ENCODE measurements around the gene GABPB1.
A peak's percentile ranks its signal among the peaks of the same experiment; 100 is the strongest.
"Not testable (repeated sequence)": the region's sequence is repeated elsewhere in the genome, so short reads cannot be mapped to it uniquely, and the experiment has no call there.

The GABPB1 gene

GRCh38 chr15:50354838-50355618, at the start of gene GABPB1:
GABPB1 (minus strand) TSS chr15:50355198; CDS start chr15:50309798, 45,400 bp downstream.
- DNase-seq (ENCODE audit: low spot score): peak; percentile 97

DNA sequence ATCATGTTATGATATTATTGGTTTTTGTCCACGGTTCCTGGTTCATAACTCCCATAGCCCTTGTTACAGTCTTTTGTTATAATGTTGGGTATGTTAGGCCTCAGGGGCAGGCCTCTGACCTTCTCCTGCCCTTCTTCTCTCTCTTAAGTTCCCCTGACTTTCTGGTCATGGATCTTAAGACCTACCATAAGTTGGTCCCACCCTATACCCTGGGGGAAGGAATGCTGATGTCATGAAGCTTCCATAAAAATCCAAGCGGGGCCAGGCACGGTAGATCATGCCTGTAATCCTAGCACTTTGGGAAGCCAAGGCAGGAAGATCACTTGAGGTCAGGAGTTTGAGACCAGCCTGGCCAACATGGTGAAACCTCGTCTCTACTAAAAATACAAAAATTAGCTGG, 36.6 kb upstream of the GABPB1 start:
- DNase-seq (ENCODE audit: low spot score): not testable (repeated sequence)

GRCh38 chr15:50390554-50391264, 35.7 kb upstream of the GABPB1 start:
- DNase-seq (ENCODE audit: low spot score): no peak

- not testable (repeated sequence) for DNase-seq (ENCODE audit: low spot score)
These were observed 27.4 kb upstream of the GABPB1 start for GRCh38 chr15:50382408-50382807.

GRCh38 chr15:50381438-50381837, 26.4 kb upstream of the GABPB1 start:
- DNase-seq (ENCODE audit: low spot score): no peak

DNA sequence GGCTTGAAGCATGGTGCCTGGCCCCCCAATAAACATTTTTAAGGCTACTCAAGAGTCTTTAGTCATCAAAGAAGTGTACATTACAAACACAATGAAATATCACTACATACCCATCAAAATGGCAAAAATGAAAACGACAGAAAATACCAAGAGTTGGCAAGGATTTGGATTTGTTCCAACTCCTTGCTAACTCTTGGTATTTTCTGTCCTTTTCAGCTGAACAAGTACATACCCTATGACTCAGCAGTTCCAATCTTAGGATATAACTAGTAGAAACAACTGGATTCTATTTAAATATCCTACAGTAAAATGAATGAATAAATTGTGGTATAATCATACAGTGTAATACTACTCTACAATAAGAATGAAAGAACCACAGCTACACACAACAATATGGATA, 25.1 kb upstream of the GABPB1 start:
- no peak for DNase-seq (ENCODE audit: low spot score)

DNA sequence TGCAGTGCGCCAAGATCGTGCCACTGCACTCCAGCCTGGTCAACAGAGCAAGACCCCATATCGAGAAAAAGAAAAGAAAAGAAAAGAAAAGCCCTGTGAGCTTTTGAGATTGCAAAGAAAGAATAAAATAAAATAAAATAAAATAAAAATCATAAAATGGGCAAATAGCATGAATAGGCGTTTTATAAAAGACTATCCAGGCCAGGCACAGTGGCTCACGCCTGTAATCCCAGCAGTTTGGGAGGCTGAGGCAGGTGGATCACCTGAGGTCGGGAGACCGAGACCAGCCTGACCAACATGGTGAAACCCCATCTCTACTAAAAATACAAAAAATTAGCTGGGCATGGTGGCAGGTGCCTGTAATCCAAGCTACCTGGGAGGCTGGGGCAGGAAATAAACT, 24.4 kb upstream of the GABPB1 start:
- not testable (repeated sequence) for DNase-seq (ENCODE audit: low spot score)

DNA sequence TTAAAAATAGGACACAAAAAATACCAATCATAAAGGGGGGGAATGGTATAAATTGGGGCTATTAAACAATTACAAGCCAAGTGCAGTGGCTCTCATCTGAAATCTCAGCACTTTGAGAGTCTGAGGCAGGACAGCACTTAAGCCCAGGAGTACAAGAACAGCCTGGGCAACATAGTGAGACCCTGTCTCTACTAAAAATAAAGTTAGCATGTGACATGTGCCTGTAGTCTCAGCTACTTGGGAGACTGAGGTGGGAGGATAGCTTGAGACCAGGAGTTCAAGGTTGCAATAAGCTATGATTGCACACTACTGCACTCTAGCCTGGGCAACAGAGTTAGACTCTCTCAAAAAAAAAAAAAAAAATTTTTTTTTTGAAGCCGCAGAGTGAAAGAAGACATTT, 23.8 kb upstream of the GABPB1 start:
- DNase-seq (ENCODE audit: low spot score): no peak

- DNase-seq (ENCODE audit: low spot score): no peak
These were observed 23.1 kb upstream of the GABPB1 start for GRCh38 chr15:50377867-50378751.

- DNase-seq (ENCODE audit: low spot score): not testable (repeated sequence)
These were observed 14.6 kb upstream of the GABPB1 start for GRCh38 chr15:50369564-50369963.

- DNase-seq (ENCODE audit: low spot score): no peak
These were observed 11.0 kb upstream of the GABPB1 start for GRCh38 chr15:50365971-50366370.

DNA sequence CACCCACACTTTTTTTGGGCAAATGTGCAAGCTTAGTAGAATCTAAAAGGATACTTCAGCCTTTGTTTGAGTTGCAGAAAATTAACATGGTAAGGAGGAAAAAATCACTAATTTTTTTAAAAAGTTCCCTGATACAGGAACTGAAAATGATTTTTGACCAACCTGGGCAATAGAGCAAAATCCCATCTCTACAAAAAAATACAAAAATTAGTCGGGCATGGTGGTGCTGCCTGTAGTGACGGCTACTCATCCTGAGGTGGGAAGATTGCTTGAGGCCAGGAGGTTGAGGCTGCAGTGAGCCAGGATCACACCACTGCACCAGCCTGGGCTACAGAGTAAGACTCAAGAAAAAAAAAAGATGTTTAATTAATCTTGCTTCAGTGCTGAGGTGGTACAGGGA, 10.6 kb upstream of the GABPB1 start:
- no peak for DNase-seq (ENCODE audit: low spot score)

DNA sequence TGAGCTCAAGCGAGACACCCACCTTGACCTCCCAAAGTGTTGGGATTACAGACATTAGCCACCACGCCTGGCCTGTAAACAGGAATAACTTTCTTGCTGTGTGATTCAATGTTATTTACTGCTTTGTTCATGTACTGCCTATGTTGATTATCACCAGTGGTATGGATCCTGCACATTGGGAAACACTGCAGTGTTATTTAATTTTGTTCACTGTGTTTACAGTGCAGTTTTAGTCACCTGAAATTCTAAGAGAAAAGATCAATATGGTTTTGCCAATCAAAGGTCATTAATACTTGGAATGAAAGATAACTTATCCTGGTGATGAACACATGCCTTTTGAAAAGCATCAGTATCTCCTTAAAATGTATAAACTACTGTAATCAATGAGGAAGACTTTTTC, 8.6 kb upstream of the GABPB1 start:
- DNase-seq (ENCODE audit: low spot score): no peak

DNA sequence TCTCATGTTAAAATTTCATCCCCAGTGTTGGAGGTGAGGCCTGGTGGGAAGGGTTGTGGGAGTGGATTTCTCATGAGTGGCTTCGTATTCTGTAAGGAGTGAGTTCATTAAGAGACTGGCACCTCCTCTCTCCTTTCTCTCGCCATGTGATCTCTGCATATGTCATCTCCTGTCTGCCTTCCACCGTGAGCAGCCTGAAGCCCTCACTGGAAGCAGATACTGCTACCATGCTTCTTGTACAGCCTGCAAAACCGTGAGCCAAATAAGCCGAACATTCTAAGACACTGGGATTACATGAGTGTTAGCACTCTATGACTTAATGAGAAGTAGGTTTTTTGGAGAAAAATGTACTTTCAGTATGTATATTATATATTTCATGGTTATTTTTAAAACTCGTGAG, 6.8 kb upstream of the GABPB1 start:
- no peak for DNase-seq (ENCODE audit: low spot score)

GRCh38 chr15:50358845-50359244, 3.8 kb upstream of the GABPB1 start:
- peak; percentile 43 for DNase-seq (ENCODE audit: low spot score)

DNA sequence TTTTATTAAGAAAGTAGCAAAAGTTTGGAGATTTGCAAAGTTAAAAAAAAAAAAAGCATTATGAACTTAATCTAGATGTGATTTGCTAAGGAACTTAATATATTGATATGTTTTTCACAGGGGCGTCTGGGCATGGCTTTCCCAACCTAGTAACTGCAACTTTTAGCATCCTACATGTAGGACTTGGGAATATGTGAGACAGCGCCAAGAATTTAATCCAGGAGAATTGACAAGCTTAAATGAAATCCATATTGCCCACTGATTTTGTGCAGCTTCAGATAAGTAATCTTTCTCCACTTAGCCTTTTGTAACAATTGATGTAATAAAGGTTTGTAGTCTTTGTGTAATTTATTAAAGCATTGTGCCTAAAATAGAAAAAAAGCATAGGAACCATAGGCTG, 982 bp upstream of the GABPB1 start:
- no peak for DNase-seq (ENCODE audit: low spot score)

DNA sequence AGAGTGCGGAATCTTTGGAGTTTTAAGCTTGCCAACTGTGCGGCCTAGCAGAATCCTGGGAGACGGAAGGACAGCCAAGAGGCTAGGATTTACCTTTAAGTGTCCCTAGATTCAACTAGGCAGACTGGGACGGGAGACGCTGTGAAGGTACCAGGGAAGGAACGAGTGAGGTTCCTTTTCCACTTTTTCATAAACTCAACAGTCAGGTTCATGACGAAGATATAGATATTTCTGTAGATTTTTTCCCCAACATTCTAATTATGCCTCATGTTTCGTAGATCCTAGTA, 564 bp upstream of the GABPB1 start:
- DNase-seq (ENCODE audit: low spot score): no peak

DNA sequence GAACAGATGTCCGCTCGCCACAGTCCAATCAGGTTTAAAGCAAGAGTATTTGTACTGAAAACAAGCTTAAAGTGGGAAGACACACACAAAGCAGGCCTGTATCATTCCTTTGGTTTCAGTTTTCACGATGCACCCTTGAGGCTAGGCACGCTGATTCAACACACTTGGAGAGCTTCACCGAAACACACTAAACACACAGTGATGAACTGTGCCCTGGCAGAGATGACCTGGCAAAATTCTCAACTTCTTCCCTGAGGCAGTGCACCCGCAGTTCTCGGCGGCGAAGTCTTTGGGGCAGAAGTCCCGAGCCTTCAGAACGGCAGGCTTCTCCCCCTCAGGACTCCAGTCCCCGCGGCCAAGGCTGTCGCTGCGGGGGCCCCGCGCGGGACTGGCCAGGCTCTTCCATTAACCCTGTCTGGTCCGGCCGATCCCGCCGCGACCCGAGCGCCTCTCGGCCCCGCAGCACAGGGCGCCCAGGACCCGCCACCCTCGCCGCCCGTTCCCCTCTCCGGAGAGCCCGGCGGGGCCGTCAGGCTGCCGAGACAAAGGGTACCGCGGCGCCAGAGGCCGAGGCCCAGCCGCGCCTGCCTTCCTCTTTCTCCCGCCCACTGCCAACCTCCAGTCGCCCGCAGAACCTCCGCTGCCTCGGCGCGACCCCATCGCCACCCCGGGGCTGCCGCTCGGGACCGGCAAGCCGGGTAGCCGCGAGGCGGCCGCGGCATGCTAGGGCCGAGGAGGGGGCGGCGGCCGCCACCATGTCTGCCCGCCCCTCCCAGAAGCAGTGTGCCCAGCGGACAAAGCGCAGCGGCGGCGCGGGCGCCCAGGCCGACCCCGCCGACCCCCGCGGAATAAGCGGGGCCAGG, 792 bp downstream of the GABPB1 start:
- peak; percentile 52 for DNase-seq (ENCODE audit: low spot score)

- DNase-seq (ENCODE audit: low spot score): no peak
These were observed 1.6 kb downstream of the GABPB1 start for GRCh38 chr15:50353251-50353974.

DNA sequence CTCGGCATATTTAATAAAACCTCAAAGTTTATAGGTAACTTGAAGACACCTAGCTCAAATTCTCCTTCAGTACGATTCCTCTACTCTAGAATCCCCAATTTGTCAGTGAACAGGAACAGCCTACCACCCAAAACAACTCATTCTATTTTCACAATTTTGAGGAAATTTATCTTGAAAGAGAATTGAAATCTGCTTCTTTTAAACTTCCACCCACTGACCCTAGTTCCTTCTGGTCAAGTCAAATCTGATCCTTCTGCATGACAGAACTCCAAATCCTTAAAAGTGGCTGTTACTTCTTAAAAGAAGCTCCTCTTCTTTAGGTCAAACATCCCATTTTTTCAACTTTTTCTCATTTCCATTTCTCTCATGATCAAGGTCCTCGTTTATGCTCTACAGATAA, 4.4 kb downstream of the GABPB1 start:
- DNase-seq (ENCODE audit: low spot score): no peak

DNA sequence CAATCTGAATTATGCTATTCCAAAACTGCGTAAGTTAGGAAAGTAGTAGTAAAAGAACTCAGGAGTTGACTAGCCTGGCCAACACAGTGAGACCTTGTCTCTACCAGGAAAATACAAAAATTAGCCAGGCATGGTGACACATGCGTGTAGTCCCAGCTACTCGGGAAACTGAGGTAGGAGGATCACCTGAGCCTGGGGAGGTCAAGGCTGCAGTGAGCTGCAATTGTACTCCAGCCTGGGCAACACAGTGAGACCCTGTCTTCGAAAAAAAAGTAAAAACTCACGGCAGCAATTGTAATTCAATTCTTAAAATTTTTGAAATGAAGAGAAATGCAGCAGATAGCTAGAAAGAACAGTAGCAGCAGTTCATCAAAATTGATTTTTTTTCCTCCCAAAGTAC, 9.7 kb downstream of the GABPB1 start:
- no peak for DNase-seq (ENCODE audit: low spot score)

Measured in D341Med (cell line).